HepG2 (cell line): ENCODE results near the gene SEMA3C. TPM values are rescaled to one million over a fixed set of nuclear protein-coding genes. Genes with fewer than 3 reads are reported as not detected.

ENCODE experiments used
- ATAC-seq: fragments of 200-7000 bp; cut with Tn5 transposase; 3 replicates; pipeline ENCODE4 v1.9.1; 2020; ENCODE audit warnings: mild to moderate bottlenecking, moderate library complexity
- BruUV-seq: library from RNA; stranded (reverse); fragments of 400-500 nt; replicated peaks from 2 replicates; lab custom pipeline; 2021; lab: Mats Ljungman, UMichigan
- CTCF ChIA-PET: fragments of 300-600 bp; formaldehyde crosslinking; extraction: SDS; loops from one replicate; lab custom pipeline; 2021; ENCODE audit warnings: low total read pairs, inconsistent platforms, low intra/inter-chr PET ratio; lab: Yijun Ruan, JAX
- POLR2A ChIA-PET: fragments of 350-600 bp; sonication (Branson Sonifier 250); formaldehyde crosslinking; loops from one replicate; lab custom pipeline; 2020; ENCODE audit warnings: antibody characterized with exemption, inconsistent platforms; lab: Yijun Ruan, JAX
- DNase-seq: peaks from one replicate; pipeline ENCODE4 v3.0.0-alpha.2; 2015; ENCODE audit warnings: low spot score
- FAIRE-seq: peaks from 3 replicates; lab custom pipeline; 2011; peaks lifted over from hg19 to GRCh38; lab: Jason Lieb, UNC
- H2AFZ ChIP-seq: one replicate; pipeline ENCODE4 v1.6.1; 2011; ENCODE audit warnings: low read length, inconsistent platforms
- H3K27ac ChIP-seq: fragments of 300-600 bp; 3 replicates; pipeline ENCODE4 v1.8.0; 2011; ENCODE audit warnings: mixed run types, mild to moderate bottlenecking, mixed read lengths, low read length, inconsistent platforms; ENCODE audit not compliant: insufficient read depth; ENCODE audit errors: extremely low read length
- H3K27me3 ChIP-seq, 2 experiments: fragments of 200-600 bp in 1 of 2; 2 replicates in 1 of 2; 3 replicates in 1 of 2; pipeline versions ENCODE4 v1.6.0 to v1.8.0; 2011; ENCODE audit warnings: low read length in 2 of 2, mild to moderate bottlenecking in 2 of 2, moderate library complexity in 2 of 2, inconsistent platforms in 1 of 2; ENCODE audit not compliant: insufficient read depth in 2 of 2, control insufficient read depth in 1 of 2
- H3K36me3 ChIP-seq, 2 experiments: fragments of 200-600 bp in 1 of 2; replicated peaks in 1 of 2; 2 replicates in 1 of 2; 3 replicates in 1 of 2; pipeline versions ENCODE4 v1.5.1 to v1.8.0; 2011; ENCODE audit warnings: low read length in 2 of 2, inconsistent platforms in 1 of 2; ENCODE audit not compliant: insufficient read depth in 2 of 2, control insufficient read depth in 1 of 2
- H3K4me1 ChIP-seq: 2 replicates; pipeline ENCODE4 v1.5.1; 2012; ENCODE audit warnings: low read length, inconsistent platforms; ENCODE audit not compliant: insufficient read depth
- H3K4me2 ChIP-seq: 2 replicates; pipeline ENCODE4 v1.6.0; 2011; ENCODE audit warnings: low read depth, low read length, inconsistent platforms
- H3K4me3 ChIP-seq, 3 experiments: fragments of 200-600 bp in 1 of 3; sonication (generic), shearing (Covaris generic) in 1 of 3; replicated peaks in 1 of 3; 2 replicates each; pipeline ENCODE4 v1.5.1; 2011 to 2016; ENCODE audit warnings: low read length in 3 of 3, inconsistent platforms in 2 of 3, low read depth in 2 of 3, mild to moderate bottlenecking in 2 of 3, control low read depth in 1 of 3, mixed read lengths in 1 of 3; ENCODE audit not compliant: insufficient read depth in 1 of 3
- H3K79me2 ChIP-seq: one replicate; pipeline ENCODE4 v1.6.1; 2011; ENCODE audit warnings: low read length, inconsistent platforms; ENCODE audit not compliant: insufficient read depth
- H3K9ac ChIP-seq: 2 replicates; pipeline ENCODE4 v1.6.0; 2011; ENCODE audit warnings: mild to moderate bottlenecking, low read depth, low read length, inconsistent platforms; ENCODE audit not compliant: insufficient read depth
- H3K9me3 ChIP-seq: 2 replicates; pipeline ENCODE4 v1.5.1; 2012; ENCODE audit warnings: mild to moderate bottlenecking, low read length
- H4K20me1 ChIP-seq: 2 replicates; pipeline ENCODE4 v1.6.0; 2011; ENCODE audit warnings: inconsistent platforms, mild to moderate bottlenecking, low read length, moderate library complexity; ENCODE audit not compliant: insufficient read depth
- CEBPG ChIP-seq: IDR thresholded peaks from 2 replicates; pipeline ENCODE4 v1.6.1; 2016
- FLYWCH1 ChIP-seq: sonication (generic); formaldehyde crosslinking; IDR thresholded peaks from 2 replicates; pipeline ENCODE4 v1.8.1; 2023; ENCODE audit warnings: mild to moderate bottlenecking, missing genetic modification reagents
- FOXP1 ChIP-seq, 2 experiments: fragments of 450-650 bp in 1 of 2; IDR thresholded peaks; 2 replicates each; pipeline ENCODE4 v1.6.1; 2017 to 2018; ENCODE audit warnings: antibody characterized with exemption in 1 of 2
- KAT8 ChIP-seq: IDR thresholded peaks from 2 replicates; pipeline ENCODE4 v1.6.1; 2016; ENCODE audit warnings: missing genetic modification reagents, missing compliant biosample characterization
- KLF13 ChIP-seq: sonication (generic); formaldehyde crosslinking; IDR thresholded peaks from 2 replicates; pipeline ENCODE4 v1.4.0; 2020; ENCODE audit warnings: mild to moderate bottlenecking, missing genetic modification reagents
- MYC ChIP-seq: sonication (generic); formaldehyde crosslinking; IDR thresholded peaks from 2 replicates; pipeline ENCODE4 v1.9.0; 2021; ENCODE audit warnings: missing genetic modification reagents, borderline replicate concordance
- PHF8 ChIP-seq: sonication (generic); formaldehyde crosslinking; IDR thresholded peaks from 2 replicates; pipeline ENCODE4 v1.5.0; 2020; ENCODE audit warnings: missing genetic modification reagents
- SSRP1 ChIP-seq: IDR thresholded peaks from 2 replicates; pipeline ENCODE4 v1.6.1; 2016; ENCODE audit warnings: control low read depth
- TBP ChIP-seq: sonication (generic); formaldehyde crosslinking; IDR thresholded peaks from 2 replicates; pipeline ENCODE4 v1.5.0; 2020; ENCODE audit warnings: missing genetic modification reagents
- TSC22D2 ChIP-seq: sonication (generic); formaldehyde crosslinking; IDR thresholded peaks from 2 replicates; pipeline ENCODE4 v1.5.1; 2020; ENCODE audit warnings: missing genetic modification reagents, mild to moderate bottlenecking, borderline replicate concordance
- ZFP41 ChIP-seq: sonication (generic); formaldehyde crosslinking; IDR thresholded peaks from 2 replicates; pipeline ENCODE4 v1.4.0; 2020; ENCODE audit warnings: mild to moderate bottlenecking, missing genetic modification reagents, borderline replicate concordance
- ZFY ChIP-seq: sonication (generic); formaldehyde crosslinking; IDR thresholded peaks from 2 replicates; pipeline ENCODE4 v1.4.0; 2020; ENCODE audit warnings: missing genetic modification reagents
- ZMYM4 ChIP-seq: sonication (generic); formaldehyde crosslinking; IDR thresholded peaks from 2 replicates; pipeline ENCODE4 v1.8.1; 2023; ENCODE audit warnings: mild to moderate bottlenecking, missing genetic modification reagents
- ZNF136 ChIP-seq: sonication (generic); formaldehyde crosslinking; IDR thresholded peaks from 2 replicates; pipeline ENCODE4 v1.8.1; 2022; ENCODE audit warnings: low read depth, mild to moderate bottlenecking, moderate library complexity, missing genetic modification reagents
- ZNF251 ChIP-seq: sonication (generic); formaldehyde crosslinking; IDR thresholded peaks from 2 replicates; pipeline ENCODE4 v1.9.0; 2021; ENCODE audit warnings: mild to moderate bottlenecking, missing genetic modification reagents
- ZNF567 ChIP-seq: sonication (generic); formaldehyde crosslinking; IDR thresholded peaks from 2 replicates; pipeline ENCODE4 v1.8.1; 2023; ENCODE audit warnings: mild to moderate bottlenecking, missing genetic modification reagents, borderline replicate concordance
- ZNF746 ChIP-seq: sonication (generic); formaldehyde crosslinking; IDR thresholded peaks from 2 replicates; pipeline ENCODE4 v1.8.0; 2022; ENCODE audit warnings: mild to moderate bottlenecking, missing genetic modification reagents
- ZNF790 ChIP-seq: sonication (generic); formaldehyde crosslinking; IDR thresholded peaks from 2 replicates; pipeline ENCODE4 v1.8.0; 2022; ENCODE audit warnings: missing genetic modification reagents, mild to moderate bottlenecking, borderline replicate concordance
- WGBS: methylation state at CpG from one replicate; pipeline ENCODE4 v1.1.6; 2017; ENCODE audit warnings: low lambda C conversion rate; 5-methylcytosine and 5-hydroxymethylcytosine counted together
- in situ Hi-C: cut with HindIII; loops from 2 replicates; pipeline ENCODE4 v1.10.0; 2017; ENCODE audit warnings: low pct_unique_long_range_greater_than_20kb; ENCODE audit not compliant: extremely low pct_ligation_motif_present
- intact Hi-C: fragments of 100-400 bp; cut with micrococcal nuclease; formaldehyde crosslinking; loops from one replicate; pipeline ENCODE4 v1.10.0; 2022; ENCODE audit not compliant: unreplicated experiment
- polyA plus RNA-seq, 8 experiments: library from polyadenylated mRNA; depleted of rRNA in 3 of 8; stranded (reverse) in 7 of 8; unstranded in 1 of 8; fragments of >200 nt; fragmentation: Illumina TruSeq in 4 of 8; extraction: Trizol in 4 of 8; gene quantifications; 2 replicates each; pipeline versions ENCODE4 v1.2.1 to v1.2.3, GENCODE V29; 2011 to 2016; ENCODE audit warnings: low read depth in 4 of 8, missing spikeins in 1 of 8, mixed read lengths in 1 of 8; ENCODE audit not compliant: insufficient read depth in 1 of 8
- total RNA-seq, 5 experiments: library from RNA; depleted of rRNA; stranded (reverse); fragments of >200 nt; fragmentation: Illumina TruSeq; extraction: Trizol; gene quantifications; 2 replicates each; pipeline ENCODE4 v1.2.3, GENCODE V29; 2016; ENCODE audit warnings: low read depth in 1 of 5
- TF ChIP-seq, protein P1 (sequence below): sonication (generic); formaldehyde crosslinking; conservative IDR thresholded peaks from 2 replicates; pipeline ENCODE4 v1.4.0; 2020; ENCODE audit warnings: missing genetic modification reagents
- TF ChIP-seq, protein P2 (sequence below): sonication (generic); formaldehyde crosslinking; IDR thresholded peaks from 2 replicates; pipeline ENCODE4 v1.5.1; 2020; ENCODE audit warnings: missing genetic modification reagents, mild to moderate bottlenecking, borderline replicate concordance
- TF ChIP-seq, protein P3 (sequence below): sonication (generic); formaldehyde crosslinking; IDR thresholded peaks from 2 replicates; pipeline ENCODE4 v1.8.1; 2023; ENCODE audit warnings: mild to moderate bottlenecking, missing genetic modification reagents

SEMA3C gene
- total and polyA plus RNA-seq, 2 of the 13 experiments (the other 11 are each of a cell fraction or from before 2014, with no cell fraction given): 0.05 to 0.13 TPM

DNA sequence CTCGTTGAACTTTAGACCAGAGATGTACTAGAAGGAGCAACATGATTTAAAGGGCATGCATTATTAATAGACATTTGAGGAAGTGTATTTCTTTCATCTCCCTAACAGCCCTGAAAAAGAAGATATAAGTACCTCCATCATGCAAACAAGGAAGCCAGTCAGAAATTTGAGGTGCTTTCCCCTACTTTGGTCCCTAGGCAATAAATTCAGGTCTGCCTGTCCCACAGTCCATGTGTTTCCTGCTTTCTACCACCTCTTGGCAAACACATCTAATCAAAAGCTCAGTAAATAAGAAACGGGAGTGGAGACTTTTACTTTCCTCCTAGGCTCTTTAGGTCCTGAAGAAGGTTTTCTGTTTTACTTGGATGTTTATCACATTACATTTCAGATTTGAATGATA lies 5.2 kb upstream of the SEMA3C start:
- no peak overlapping the region for H3K4me2 ChIP-seq
- in situ Hi-C loops: loop anchor here (10.0 to 25.0 kb wide), 2 partner anchors 331 to 538 kb away; no protein-coding TSS in a partner anchor

DNA sequence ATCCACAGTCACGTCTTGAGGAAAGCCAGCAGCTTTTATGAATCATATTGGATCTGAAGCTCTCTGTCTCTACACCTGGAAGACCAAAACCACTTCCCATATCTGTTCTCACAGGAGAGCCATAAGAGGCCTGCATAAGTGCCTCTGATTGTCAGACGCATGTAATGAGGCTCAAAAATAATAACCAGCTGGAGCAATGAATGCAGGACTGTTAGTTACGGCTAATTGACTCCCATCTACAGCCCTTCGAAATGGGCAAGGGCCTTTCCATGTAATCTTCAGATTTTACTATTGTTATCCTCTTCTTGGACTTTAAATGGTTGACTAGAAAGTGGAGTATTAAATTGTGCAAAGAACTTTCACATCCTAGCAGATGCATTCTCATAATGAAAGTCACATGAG lies 4.4 kb upstream of the SEMA3C start:
- DNase-seq (no peak), FAIRE-seq (no peak), ATAC-seq (no peak)
- Histone ChIP-seq H2AFZ (no peak overlapping the region), H3K9ac (no peak overlapping the region), H3K4me1 (peaks cover 20% of the 10 kb centered on the region), H3K4me3 (no peak overlapping the region), H3K27me3 (peaks cover 0 to 6% of the 10 kb centered on the region in 2 experiments; a peak in 2 of 5 replicates), H3K4me2 (no peak overlapping the region), H3K79me2 (no peaks in the 10 kb centered on the region), H3K27ac (no peak overlapping the region), H4K20me1 (no peaks in the 10 kb centered on the region), H3K9me3 (no peaks in the 10 kb centered on the region), H3K36me3 (no peaks in the 10 kb centered on the region)
- ChIA-PET CTCF (no interaction called here), POLR2A (no interaction called here)
- in situ Hi-C loops: loop anchor here (10.0 to 25.0 kb wide), 2 partner anchors 332 to 539 kb away; no protein-coding TSS in a partner anchor
- WGBS: 23% methylated on average over 4 of the region's 4 CpGs
- no TSS peak for BruUV-seq
- intact Hi-C loops: loop anchor here (10.0 kb wide), 1 partner anchor 552 kb away; no protein-coding TSS in a partner anchor
- TF ChIP-seq ZNF790 (CRISPR knock-in tag) (no peak), FLYWCH1 (CRISPR knock-in tag) (no peak), SSRP1 (no peak), PHF8 (CRISPR knock-in tag) (no peak), ZFY (CRISPR knock-in tag) (no peak), TSC22D2 (no peak), CEBPG (CRISPR knock-in tag) (no peak), KLF13 (CRISPR knock-in tag) (no peak), FOXP1 (IDR thresholded peaks at IDR 0.05) (no peak), FOXP1 (CRISPR knock-in tag; IDR thresholded peaks at IDR 0.05) (no peak), ZFP41 (CRISPR knock-in tag) (no peak), KAT8 (no peak), ZNF251 (no peak)
- TF ChIP-seq, protein P1, sequence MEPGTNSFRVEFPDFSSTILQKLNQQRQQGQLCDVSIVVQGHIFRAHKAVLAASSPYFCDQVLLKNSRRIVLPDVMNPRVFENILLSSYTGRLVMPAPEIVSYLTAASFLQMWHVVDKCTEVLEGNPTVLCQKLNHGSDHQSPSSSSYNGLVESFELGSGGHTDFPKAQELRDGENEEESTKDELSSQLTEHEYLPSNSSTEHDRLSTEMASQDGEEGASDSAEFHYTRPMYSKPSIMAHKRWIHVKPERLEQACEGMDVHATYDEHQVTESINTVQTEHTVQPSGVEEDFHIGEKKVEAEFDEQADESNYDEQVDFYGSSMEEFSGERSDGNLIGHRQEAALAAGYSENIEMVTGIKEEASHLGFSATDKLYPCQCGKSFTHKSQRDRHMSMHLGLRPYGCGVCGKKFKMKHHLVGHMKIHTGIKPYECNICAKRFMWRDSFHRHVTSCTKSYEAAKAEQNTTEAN (CRISPR knock-in tag): no peak

More for the DNA sequence above, 5.2 kb upstream of the SEMA3C start:
- ATAC-seq (no peak), DNase-seq (no peak), FAIRE-seq (no peak)
- Histone ChIP-seq H4K20me1 (no peaks in the 10 kb centered on the region), H3K27ac (no peak overlapping the region), H3K9ac (no peak overlapping the region), H3K36me3 (no peaks in the 10 kb centered on the region), H2AFZ (no peak overlapping the region), H3K79me2 (no peaks in the 10 kb centered on the region), H3K4me1 (peaks cover 14% of the 10 kb centered on the region), H3K4me3 (no peak overlapping the region), H3K9me3 (no peaks in the 10 kb centered on the region), H3K27me3 (no peaks in the 10 kb centered on the region; a peak in 1 of 5 replicates)
- CTCF ChIA-PET: no interaction called here
- POLR2A ChIA-PET: no interaction called here
- TF ChIP-seq MYC: no peak
- TF ChIP-seq TBP (CRISPR knock-in tag): no peak
- TF ChIP-seq ZNF567 (CRISPR knock-in tag): no peak
- TF ChIP-seq, protein P2, sequence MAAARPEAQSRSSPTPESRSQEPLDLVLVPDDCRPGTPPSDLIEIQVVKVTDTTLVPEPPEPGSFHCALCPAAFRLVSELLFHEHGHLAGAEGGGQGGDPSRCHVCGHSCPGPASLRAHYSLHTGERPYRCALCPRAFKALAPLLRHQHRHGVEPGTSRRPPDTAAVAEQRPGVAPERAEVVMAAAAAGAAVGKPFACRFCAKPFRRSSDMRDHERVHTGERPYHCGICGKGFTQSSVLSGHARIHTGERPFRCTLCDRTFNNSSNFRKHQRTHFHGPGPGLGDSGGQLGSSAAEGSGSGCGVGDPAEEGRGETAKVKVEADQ (CRISPR knock-in tag): no peak
- no peak for TF ChIP-seq ZNF746 (CRISPR knock-in tag)
- no peak for TF ChIP-seq ZMYM4
- TF ChIP-seq, protein P3, sequence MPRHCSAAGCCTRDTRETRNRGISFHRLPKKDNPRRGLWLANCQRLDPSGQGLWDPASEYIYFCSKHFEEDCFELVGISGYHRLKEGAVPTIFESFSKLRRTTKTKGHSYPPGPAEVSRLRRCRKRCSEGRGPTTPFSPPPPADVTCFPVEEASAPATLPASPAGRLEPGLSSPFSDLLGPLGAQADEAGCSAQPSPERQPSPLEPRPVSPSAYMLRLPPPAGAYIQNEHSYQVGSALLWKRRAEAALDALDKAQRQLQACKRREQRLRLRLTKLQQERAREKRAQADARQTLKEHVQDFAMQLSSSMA: no peak
- no peak for TF ChIP-seq ZNF136 (CRISPR knock-in tag)
- WGBS: 0% methylated on average over 2 of the region's 2 CpGs
- intact Hi-C loops: loop anchor here (10.0 kb wide), 1 partner anchor 551 kb away; no protein-coding TSS in a partner anchor
- no TSS peak for BruUV-seq
